Measurements from ENCODE around the gene RBFA. TPM values are rescaled to one million over a fixed set of nuclear protein-coding genes. Genes with fewer than 3 reads are reported as not detected.

RBFA gene
- total RNA-seq, 1 experiment from 2014 or later, result 45.3 TPM

DNA sequence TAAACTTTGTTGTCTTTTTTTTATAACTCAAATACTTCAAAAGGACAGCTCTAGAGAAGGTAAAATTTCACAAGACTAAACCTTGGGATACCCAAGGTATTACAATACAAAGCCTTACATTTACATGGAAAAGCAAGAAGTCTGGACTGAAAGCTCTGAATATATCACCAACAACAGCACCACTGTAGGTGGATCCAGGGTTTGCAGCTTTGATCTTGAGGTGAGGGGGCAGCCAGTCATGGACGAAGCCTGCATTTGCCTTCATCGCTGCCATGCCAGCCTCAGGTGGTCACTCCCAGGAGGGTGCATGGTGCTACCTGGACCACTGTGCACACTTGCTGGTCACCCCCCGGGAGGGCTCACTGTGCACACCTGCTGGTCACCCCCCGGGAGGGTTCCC, 36.6 kb downstream of the RBFA start:
- no peaks in the 10 kb centered on the region for H3K36me3 ChIP-seq (ENCODE audit: control insufficient read depth in 1 of 2, insufficient read depth in 2 of 2, low read length in 2 of 2)
- H4K20me1 ChIP-seq (ENCODE audit: insufficient read depth), result no peaks in the 10 kb centered on the region
- POLR2A ChIA-PET, result no interaction called here
- no peaks in the 10 kb centered on the region for H3K79me2 ChIP-seq (ENCODE audit: insufficient read depth, low read length)
- no peak for DNase-seq (ENCODE audit: low read depth, low spot score)
- no peak for ATAC-seq
- no peaks in the 10 kb centered on the region for H3K9me3 ChIP-seq (ENCODE audit: control insufficient read depth in 1 of 2, insufficient read depth in 1 of 2, low read depth in 1 of 2, low read length in 2 of 2)
- H3K27ac ChIP-seq (ENCODE audit: low read depth, low read length), result no peak overlapping the region
- CTCF ChIA-PET, result no interaction called here
- intact Hi-C loops (cut with micrococcal nuclease), result no loop called here
- TF ChIP-seq EGR1 (IDR thresholded peaks at IDR 0.05; ENCODE audit: low read depth) (no peak), ELF1 (IDR thresholded peaks at IDR 0.05; ENCODE audit: borderline replicate concordance, low read depth) (no peak), ZNF274 (IDR thresholded peaks at IDR 0.05; ENCODE audit: low read depth, low read length) (no peak), FOSL1 (IDR thresholded peaks at IDR 0.05; ENCODE audit: low read depth) (no peak), JUND (IDR thresholded peaks at IDR 0.05) (no peak), EZH2phosphoT487 (IDR thresholded peaks at IDR 0.05; ENCODE audit: borderline replicate concordance) (no peak), CEBPB (IDR thresholded peaks at IDR 0.05; ENCODE audit: low read depth) (no peak), SRF (IDR thresholded peaks at IDR 0.05; ENCODE audit: low read depth) (no peak), POLR2A (IDR thresholded peaks at IDR 0.05; ENCODE audit: borderline replicate concordance, extremely low read depth, insufficient read depth, insufficient read length) (no peak), SIN3A (IDR thresholded peaks at IDR 0.05; ENCODE audit: low read depth) (no peak), POLR2AphosphoS5 (IDR thresholded peaks at IDR 0.05; ENCODE audit: low read depth, low read length) (no peak), SP1 (IDR thresholded peaks at IDR 0.05; ENCODE audit: low read depth) (no peak), CBX3 (IDR thresholded peaks at IDR 0.05; ENCODE audit: low read depth) (no peak), ZFX (IDR thresholded peaks at IDR 0.05) (no peak)
- TF ChIP-seq, protein P1, sequence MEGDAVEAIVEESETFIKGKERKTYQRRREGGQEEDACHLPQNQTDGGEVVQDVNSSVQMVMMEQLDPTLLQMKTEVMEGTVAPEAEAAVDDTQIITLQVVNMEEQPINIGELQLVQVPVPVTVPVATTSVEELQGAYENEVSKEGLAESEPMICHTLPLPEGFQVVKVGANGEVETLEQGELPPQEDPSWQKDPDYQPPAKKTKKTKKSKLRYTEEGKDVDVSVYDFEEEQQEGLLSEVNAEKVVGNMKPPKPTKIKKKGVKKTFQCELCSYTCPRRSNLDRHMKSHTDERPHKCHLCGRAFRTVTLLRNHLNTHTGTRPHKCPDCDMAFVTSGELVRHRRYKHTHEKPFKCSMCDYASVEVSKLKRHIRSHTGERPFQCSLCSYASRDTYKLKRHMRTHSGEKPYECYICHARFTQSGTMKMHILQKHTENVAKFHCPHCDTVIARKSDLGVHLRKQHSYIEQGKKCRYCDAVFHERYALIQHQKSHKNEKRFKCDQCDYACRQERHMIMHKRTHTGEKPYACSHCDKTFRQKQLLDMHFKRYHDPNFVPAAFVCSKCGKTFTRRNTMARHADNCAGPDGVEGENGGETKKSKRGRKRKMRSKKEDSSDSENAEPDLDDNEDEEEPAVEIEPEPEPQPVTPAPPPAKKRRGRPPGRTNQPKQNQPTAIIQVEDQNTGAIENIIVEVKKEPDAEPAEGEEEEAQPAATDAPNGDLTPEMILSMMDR (IDR thresholded peaks at IDR 0.05 in 2 of 3, conservative IDR thresholded peaks at IDR 0.05 in 1 of 3; ENCODE audit: borderline replicate concordance in 1 of 3, insufficient read depth in 1 of 3, low read depth in 2 of 3, low read length in 2 of 3), result no peak
- no peak overlapping the region for H3K9ac ChIP-seq (ENCODE audit: low read length)
- no peak overlapping the region for H3K4me3 ChIP-seq (replicated peaks in 1 of 2; ENCODE audit: low read depth in 1 of 2, low read length in 2 of 2)
- no TSS peak for BruUV-seq (replicated peaks)
- no peaks in the 10 kb centered on the region for H3K9me2 ChIP-seq (ENCODE audit: insufficient read depth)
- no peak overlapping the region for H3K4me2 ChIP-seq (ENCODE audit: low read length)
- H3K4me1 ChIP-seq (ENCODE audit: control insufficient read depth in 1 of 2, insufficient read depth in 2 of 2, low read length in 2 of 2), result no peaks in the 10 kb centered on the region
- no peak overlapping the region for H2AFZ ChIP-seq (ENCODE audit: low read depth, low read length, poor library complexity, severe bottlenecking)
- RAD21 ChIA-PET (ENCODE audit: low non-redundant PET in 1 of 2, low total read pairs in 2 of 2, uncharacterized antibody in 2 of 2, unreplicated experiment in 2 of 2), result no interaction called here
- H3K27me3 ChIP-seq (ENCODE audit: insufficient read depth, low read length), result no peaks in the 10 kb centered on the region

Measured in HCT116 (cell line).